Thoracic aorta (tissue), 2 donors: ENCODE data around the gene PRKCSH. TPM values are rescaled to one million over a fixed set of nuclear protein-coding genes. Genes with fewer than 3 reads are reported as not detected.

Experiments used
- ATAC-seq: fragments of 150-250 bp; one replicate; pipeline ENCODE4 v1.8.0; 2017; ENCODE audit warnings: low read depth; ENCODE audit not compliant: insufficient number of reproducible peaks, low FRiP score
- DNase-seq: peaks from one replicate; pipeline ENCODE4 v3.0.0-alpha.2; 2020; ENCODE audit warnings: low spot score
- H3K27ac ChIP-seq, 2 donors: fragments of 200-600 bp; sonication (generic); 1 replicate in 1 of 2; 2 replicates in 1 of 2; pipeline ENCODE4 v1.5.1; 2016; ENCODE audit warnings: mild to moderate bottlenecking in 2 of 2, moderate library complexity in 2 of 2
- H3K27me3 ChIP-seq: fragments of 200-600 bp; sonication (generic); replicated peaks from 2 replicates; pipeline ENCODE4 v1.6.0; 2016; ENCODE audit warnings: mild to moderate bottlenecking; ENCODE audit not compliant: insufficient read depth
- H3K36me3 ChIP-seq: fragments of 200-600 bp; sonication (generic); one replicate; pipeline ENCODE4 v1.5.1; 2016
- H3K4me1 ChIP-seq, 2 donors: fragments of 200-600 bp; sonication (generic); 1 replicate in 1 of 2; 2 replicates in 1 of 2; pipeline versions ENCODE4 v1.5.1 to v1.6.0; 2016; ENCODE audit warnings: low read depth in 2 of 2, mild to moderate bottlenecking in 1 of 2; ENCODE audit not compliant: control insufficient read depth in 1 of 2
- H3K4me3 ChIP-seq: fragments of 200-600 bp; sonication (generic); 2 replicates; pipeline ENCODE4 v1.5.1; 2016; ENCODE audit warnings: mild to moderate bottlenecking
- H3K9me3 ChIP-seq: fragments of 200-600 bp; sonication (generic); 2 replicates; pipeline ENCODE4 v1.5.1; 2016
- CTCF ChIP-seq: fragments of 200-600 bp; sonication (generic); IDR thresholded peaks from one replicate; pipeline ENCODE4 v1.5.1; 2019; ENCODE audit warnings: antibody characterized with exemption
- total RNA-seq, 2 donors: library from RNA; depleted of rRNA; stranded (reverse); fragments of >200 nt; gene quantifications; one replicate each; pipeline versions ENCODE4 v1.1.0 to v1.2.3, GENCODE V29; 2016

PRKCSH gene
- total RNA-seq, 2 donors from 2014 or later: 121 to 123 TPM

DNA sequence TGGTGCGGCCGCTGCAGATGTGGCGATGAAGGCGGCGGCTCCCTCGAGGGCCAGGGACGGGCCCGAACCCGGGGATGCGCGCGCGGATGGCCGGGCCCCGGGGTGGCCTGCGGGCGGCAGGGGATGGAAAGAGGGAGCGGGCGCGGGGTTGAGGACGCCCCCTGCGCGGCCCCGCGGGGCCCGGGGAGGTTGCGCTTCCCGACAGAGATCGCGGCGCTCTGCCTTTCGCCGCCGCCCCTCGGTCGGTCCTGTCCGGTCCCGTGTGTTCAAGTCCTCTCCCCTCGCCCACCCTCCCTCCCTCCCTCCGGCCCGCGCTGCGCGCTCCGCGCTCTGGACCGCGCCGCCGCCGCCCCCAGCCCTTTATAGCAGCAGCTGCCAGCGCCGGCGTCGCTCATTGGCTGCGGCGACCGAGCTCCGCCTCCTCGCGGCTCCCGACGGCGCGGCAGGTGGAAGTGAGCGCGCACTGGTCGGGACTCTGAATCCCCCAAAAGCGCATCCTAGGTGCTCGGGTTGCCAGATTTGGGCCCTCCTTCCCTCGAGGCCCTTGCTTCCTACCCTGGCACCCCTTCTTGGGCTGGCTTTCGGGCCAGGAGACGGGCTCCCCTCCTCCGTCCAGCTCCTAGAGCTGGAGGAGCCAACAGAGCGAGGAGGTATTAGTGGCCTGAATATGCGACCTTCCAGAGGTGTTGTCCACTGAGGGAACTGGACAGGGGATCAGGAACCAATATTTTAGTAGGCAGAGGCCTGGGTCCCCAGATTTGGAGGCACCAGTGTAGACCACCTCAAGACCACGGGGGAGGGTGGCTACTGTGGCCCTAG is 45.5 kb downstream of the PRKCSH start, which contains the start of gene ELAVL3:
ELAVL3 (minus strand) TSS at position 332 of the 819 bp plus-strand sequence. CDS start 438 bp downstream, outside the sequence.
- TF ChIP-seq CTCF: no peak
- no peaks in the 10 kb centered on the region for H3K9me3 ChIP-seq
- H3K27me3 ChIP-seq: peaks cover 8% of the 10 kb centered on the region
- DNase-seq (no peak), ATAC-seq (no peak)
- H3K4me1 ChIP-seq: peaks cover 10 to 22% of the 10 kb centered on the region in 2 donors
- H3K4me3 ChIP-seq: peak within 1 kb of the TSS; percentile 60
- H3K36me3 ChIP-seq: no peaks in the 10 kb centered on the region
- no peak within 1 kb of the TSS for H3K27ac ChIP-seq

DNA sequence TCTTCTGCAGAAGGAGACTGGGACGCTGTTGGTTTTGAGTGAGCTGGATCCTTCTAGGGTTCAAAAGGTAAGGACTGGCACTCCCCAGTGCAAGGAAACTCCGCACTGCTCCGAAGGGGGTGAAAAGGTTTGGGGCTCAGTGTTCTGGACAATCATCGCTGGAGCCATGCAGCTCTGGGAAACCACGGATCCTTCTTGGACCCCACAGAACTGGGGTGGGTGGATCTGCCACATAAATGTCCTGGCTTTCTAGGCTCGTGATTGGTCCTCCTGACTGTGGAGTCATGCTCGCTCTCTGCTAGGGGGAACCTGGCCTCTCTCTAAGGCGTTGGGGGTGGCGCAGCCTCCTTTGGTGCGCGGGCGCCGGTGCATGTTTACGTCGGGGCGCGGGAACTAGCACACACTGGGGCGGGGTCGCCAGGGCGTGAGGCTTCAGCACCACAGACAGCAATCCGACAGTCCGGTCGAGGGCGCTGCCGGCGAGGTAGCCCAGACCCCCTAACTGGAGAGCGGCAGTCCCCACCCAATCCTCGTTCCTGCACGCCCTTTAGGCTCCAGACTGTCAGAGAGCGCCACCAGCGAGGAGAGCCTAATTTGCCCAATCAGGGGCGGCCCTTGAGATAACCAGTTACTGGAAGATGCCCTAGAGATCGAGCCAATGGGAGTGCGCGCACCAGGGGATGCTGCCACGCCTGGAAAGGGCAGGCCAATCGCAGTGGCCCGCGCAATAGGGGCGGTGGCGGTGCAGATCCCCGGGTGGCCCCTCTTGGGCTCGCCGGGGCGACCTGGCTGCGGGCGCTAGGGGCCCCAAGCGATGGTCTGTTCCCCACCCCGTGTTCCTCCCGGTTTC is 46.3 kb downstream of the PRKCSH start:
- peak overlapping the region; percentile 60 for H3K4me3 ChIP-seq
- no peaks in the 10 kb centered on the region for H3K36me3 ChIP-seq
- H3K9me3 ChIP-seq: no peaks in the 10 kb centered on the region
- H3K4me1 ChIP-seq: peaks cover 10 to 22% of the 10 kb centered on the region in 2 donors
- DNase-seq (peak; percentile 31), ATAC-seq (no peak)
- no peak for TF ChIP-seq CTCF
- H3K27ac ChIP-seq: no peak overlapping the region
- H3K27me3 ChIP-seq: peaks cover 8% of the 10 kb centered on the region

- ATAC-seq (peak; percentile 27), DNase-seq (peak; percentile 27)
- peaks cover 8% of the 10 kb centered on the region for H3K27me3 ChIP-seq
- H3K4me3 ChIP-seq: peak overlapping the region; percentile 60
- no peak overlapping the region for H3K27ac ChIP-seq
- H3K9me3 ChIP-seq: no peaks in the 10 kb centered on the region
- H3K36me3 ChIP-seq: no peaks in the 10 kb centered on the region
- peak; percentile 95 for TF ChIP-seq CTCF
- peaks cover 10 to 22% of the 10 kb centered on the region in 2 donors for H3K4me1 ChIP-seq
Observed at GRCh38 chr19:11482384-11483050, 47.1 kb downstream of the PRKCSH start.

- peaks cover 8% of the 10 kb centered on the region for H3K27me3 ChIP-seq
- H3K36me3 ChIP-seq: no peaks in the 10 kb centered on the region
- TF ChIP-seq CTCF: no peak
- no peak overlapping the region for H3K4me3 ChIP-seq
- H3K4me1 ChIP-seq: peaks cover 10 to 22% of the 10 kb centered on the region in 2 donors
- H3K27ac ChIP-seq: no peak overlapping the region
- no peak for DNase-seq
- no peak for ATAC-seq
- no peaks in the 10 kb centered on the region for H3K9me3 ChIP-seq
Observed at GRCh38 chr19:11483366-11484111, 48.1 kb downstream of the PRKCSH start.
